ENCODE results near the gene PDZD8.
A peak's percentile ranks its signal among the peaks of the same experiment; 100 is the strongest.

PDZD8 gene

DNA sequence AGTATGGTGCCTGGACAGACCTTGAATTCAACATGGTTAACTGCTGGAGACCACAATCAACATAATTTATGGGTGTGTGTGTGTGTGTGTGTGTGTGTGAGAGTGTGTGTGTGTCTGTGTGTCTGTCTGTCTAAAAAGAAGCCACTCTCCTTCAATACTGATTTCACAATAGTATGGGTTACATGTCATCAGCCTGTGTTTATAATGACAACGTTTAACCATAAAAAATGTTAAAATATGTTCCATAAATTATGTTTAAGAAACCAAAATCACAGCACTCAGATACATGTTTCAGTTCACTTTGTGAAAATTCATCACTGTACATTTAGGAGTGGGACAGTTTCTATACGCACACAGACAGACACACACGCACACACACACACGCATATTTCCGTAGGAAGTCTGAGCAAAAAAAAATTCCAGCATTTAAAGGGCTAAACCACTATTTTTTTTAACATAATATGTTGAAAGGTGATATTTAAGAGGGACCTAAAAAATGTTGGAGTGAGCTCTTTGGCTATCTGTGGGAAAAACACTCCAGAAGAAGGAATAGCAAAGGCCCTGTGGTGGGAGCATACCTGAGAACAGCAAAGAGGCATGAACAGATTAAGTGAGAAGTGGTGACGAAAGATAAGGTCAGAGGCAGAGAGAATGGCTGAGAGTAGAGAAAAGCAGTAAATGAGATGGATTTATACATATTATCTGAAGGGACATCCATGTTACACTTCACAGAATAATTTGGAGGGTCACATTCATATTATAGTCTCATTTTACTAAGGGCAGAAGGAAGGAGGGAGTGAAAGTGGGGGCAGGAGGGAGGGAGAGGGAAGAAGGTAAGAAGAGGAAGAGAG is 10.9 kb downstream of the PDZD8 start:
- Histone ChIP-seq H3K79me1 (replicated peaks; ENCODE audit: low read length, poor library complexity, severe bottlenecking) (no peaks in the 10 kb centered on the region), H2AK5ac (ENCODE audit: low read length, severe bottlenecking) (peak overlapping the region; percentile 76), H3K18ac (ENCODE audit: low read depth in 1 of 2, low read length in 2 of 2) (no peak overlapping the region), H4K8ac (ENCODE audit: low read length) (no peak overlapping the region), H3K36me3 (ENCODE audit: control insufficient read depth in 1 of 2, insufficient read depth in 2 of 2, low read depth in 1 of 2, low read length in 2 of 2) (no peaks in the 10 kb centered on the region), H4K91ac (ENCODE audit: low read length) (no peak overlapping the region), H2BK5ac (ENCODE audit: low read depth, low read length, poor library complexity, severe bottlenecking) (no peak overlapping the region), H3K4me1 (ENCODE audit: control insufficient read depth, insufficient read depth, low read depth, low read length) (peaks cover 4% of the 10 kb centered on the region), H2BK120ac (ENCODE audit: low read depth, low read length) (no peak overlapping the region), H3K27ac (ENCODE audit: low read length, poor library complexity, severe bottlenecking) (peak overlapping the region; percentile 54), H3K14ac (ENCODE audit: low read length in 2 of 2) (no peak overlapping the region), H2AFZ (ENCODE audit: low read depth, low read length) (no peak overlapping the region), H3K4me2 (ENCODE audit: low read length, poor library complexity, severe bottlenecking) (peak overlapping the region; percentile 47), H3K27me3 (ENCODE audit: control insufficient read depth in 1 of 2, insufficient read depth in 1 of 2, low read length in 2 of 2) (no peaks in the 10 kb centered on the region), H3K9ac (ENCODE audit: low read length) (no peak overlapping the region), H3K4ac (ENCODE audit: low read depth in 1 of 2, low read length in 2 of 2) (no peak overlapping the region), H3K9me3 (ENCODE audit: control insufficient read depth, low read length) (no peaks in the 10 kb centered on the region), H2BK15ac (ENCODE audit: low read depth, poor library complexity, severe bottlenecking) (no peak overlapping the region), H3K23ac (ENCODE audit: low read length in 2 of 2) (peak overlapping the region in 1 of 2 experiments; percentile 77), H2BK12ac (ENCODE audit: low read length in 2 of 2) (no peak overlapping the region), H3K4me3 (ENCODE audit: insufficient read depth in 1 of 2, low read depth in 1 of 2, low read length in 2 of 2) (no peak overlapping the region)
- 60% methylated on average over 2 of the region's 6 CpGs for WGBS
- peak; percentile 69 for DNase-seq

- Histone ChIP-seq H4K91ac (ENCODE audit: low read length) (no peak overlapping the region), H2BK12ac (ENCODE audit: low read length in 2 of 2) (no peak overlapping the region), H3K4me2 (ENCODE audit: low read length, poor library complexity, severe bottlenecking) (no peak overlapping the region)
These were observed 12.2 kb downstream of the PDZD8 start for GRCh38 chr10:117363028-117363427.

GRCh38 chr10:117362313-117362712 is 12.9 kb downstream of the PDZD8 start:
- Histone ChIP-seq H3K79me1 (replicated peaks; ENCODE audit: low read length, poor library complexity, severe bottlenecking) (no peaks in the 10 kb centered on the region), H4K91ac (ENCODE audit: low read length) (no peak overlapping the region), H3K27me3 (ENCODE audit: control insufficient read depth in 1 of 2, insufficient read depth in 1 of 2, low read length in 2 of 2) (no peaks in the 10 kb centered on the region), H3K27ac (ENCODE audit: low read length, poor library complexity, severe bottlenecking) (no peak overlapping the region), H2BK12ac (ENCODE audit: low read length in 2 of 2) (no peak overlapping the region), H2AFZ (ENCODE audit: low read depth, low read length) (no peak overlapping the region), H4K8ac (ENCODE audit: low read length) (no peak overlapping the region), H3K4me2 (ENCODE audit: low read length, poor library complexity, severe bottlenecking) (no peak overlapping the region), H3K18ac (ENCODE audit: low read depth in 1 of 2, low read length in 2 of 2) (no peak overlapping the region), H3K36me3 (ENCODE audit: control insufficient read depth in 1 of 2, insufficient read depth in 2 of 2, low read depth in 1 of 2, low read length in 2 of 2) (no peaks in the 10 kb centered on the region), H3K4ac (ENCODE audit: low read depth in 1 of 2, low read length in 2 of 2) (no peak overlapping the region), H2BK5ac (ENCODE audit: low read depth, low read length, poor library complexity, severe bottlenecking) (no peak overlapping the region), H3K4me1 (ENCODE audit: control insufficient read depth, insufficient read depth, low read depth, low read length) (peaks cover 3% of the 10 kb centered on the region), H3K9ac (ENCODE audit: low read length) (no peak overlapping the region), H3K14ac (ENCODE audit: low read length in 2 of 2) (no peak overlapping the region), H3K9me3 (ENCODE audit: control insufficient read depth, low read length) (no peaks in the 10 kb centered on the region), H2AK5ac (ENCODE audit: low read length, severe bottlenecking) (no peak overlapping the region), H3K23ac (ENCODE audit: low read length in 2 of 2) (no peak overlapping the region), H2BK120ac (ENCODE audit: low read depth, low read length) (no peak overlapping the region), H3K4me3 (ENCODE audit: insufficient read depth in 1 of 2, low read depth in 1 of 2, low read length in 2 of 2) (no peak overlapping the region), H2BK15ac (ENCODE audit: low read depth, poor library complexity, severe bottlenecking) (no peak overlapping the region)
- no peak for DNase-seq

More at GRCh38 chr10:117363028-117363427, 12.2 kb downstream of the PDZD8 start:
- H3K23ac ChIP-seq (ENCODE audit: low read length in 2 of 2): no peak overlapping the region
- H2AFZ ChIP-seq (ENCODE audit: low read depth, low read length): no peak overlapping the region
- H2BK120ac ChIP-seq (ENCODE audit: low read depth, low read length): no peak overlapping the region
- H2AK5ac ChIP-seq (ENCODE audit: low read length, severe bottlenecking): no peak overlapping the region
- H4K8ac ChIP-seq (ENCODE audit: low read length): no peak overlapping the region
- no peak overlapping the region for H2BK15ac ChIP-seq (ENCODE audit: low read depth, poor library complexity, severe bottlenecking)
- no peak overlapping the region for H3K9ac ChIP-seq (ENCODE audit: low read length)
- H3K18ac ChIP-seq (ENCODE audit: low read depth in 1 of 2, low read length in 2 of 2): no peak overlapping the region
- no peaks in the 10 kb centered on the region for H3K79me1 ChIP-seq (replicated peaks; ENCODE audit: low read length, poor library complexity, severe bottlenecking)
- H3K4me1 ChIP-seq (ENCODE audit: control insufficient read depth, insufficient read depth, low read depth, low read length): peaks cover 3% of the 10 kb centered on the region
- no peak overlapping the region for H3K4ac ChIP-seq (ENCODE audit: low read depth in 1 of 2, low read length in 2 of 2)
- no peaks in the 10 kb centered on the region for H3K9me3 ChIP-seq (ENCODE audit: control insufficient read depth, low read length)
- no peak overlapping the region for H2BK5ac ChIP-seq (ENCODE audit: low read depth, low read length, poor library complexity, severe bottlenecking)
- no CpG with 5 or more reads among the region's 2 CpGs for WGBS
- H3K4me3 ChIP-seq (ENCODE audit: insufficient read depth in 1 of 2, low read depth in 1 of 2, low read length in 2 of 2): no peak overlapping the region
- H3K36me3 ChIP-seq (ENCODE audit: control insufficient read depth in 1 of 2, insufficient read depth in 2 of 2, low read depth in 1 of 2, low read length in 2 of 2): no peaks in the 10 kb centered on the region
- H3K27ac ChIP-seq (ENCODE audit: low read length, poor library complexity, severe bottlenecking): no peak overlapping the region
- H3K14ac ChIP-seq (ENCODE audit: low read length in 2 of 2): no peak overlapping the region
- peak; percentile 35 for DNase-seq
- no peaks in the 10 kb centered on the region for H3K27me3 ChIP-seq (ENCODE audit: control insufficient read depth in 1 of 2, insufficient read depth in 1 of 2, low read length in 2 of 2)

- Histone ChIP-seq H3K9ac (ENCODE audit: low read length) (no peak overlapping the region), H3K4me1 (ENCODE audit: control insufficient read depth, insufficient read depth, low read depth, low read length) (peaks cover 3% of the 10 kb centered on the region), H3K14ac (ENCODE audit: low read length in 2 of 2) (no peak overlapping the region), H3K79me1 (replicated peaks; ENCODE audit: low read length, poor library complexity, severe bottlenecking) (no peaks in the 10 kb centered on the region), H3K36me3 (ENCODE audit: control insufficient read depth in 1 of 2, insufficient read depth in 2 of 2, low read depth in 1 of 2, low read length in 2 of 2) (no peaks in the 10 kb centered on the region), H3K4me2 (ENCODE audit: low read length, poor library complexity, severe bottlenecking) (peak overlapping the region; percentile 61), H4K91ac (ENCODE audit: low read length) (no peak overlapping the region), H2BK120ac (ENCODE audit: low read depth, low read length) (no peak overlapping the region), H2AFZ (ENCODE audit: low read depth, low read length) (no peak overlapping the region), H2BK15ac (ENCODE audit: low read depth, poor library complexity, severe bottlenecking) (no peak overlapping the region), H4K8ac (ENCODE audit: low read length) (no peak overlapping the region), H2BK12ac (ENCODE audit: low read length in 2 of 2) (no peak overlapping the region), H3K27me3 (ENCODE audit: control insufficient read depth in 1 of 2, insufficient read depth in 1 of 2, low read length in 2 of 2) (no peaks in the 10 kb centered on the region), H3K23ac (ENCODE audit: low read length in 2 of 2) (no peak overlapping the region), H3K27ac (ENCODE audit: low read length, poor library complexity, severe bottlenecking) (peak overlapping the region; percentile 87), H2BK5ac (ENCODE audit: low read depth, low read length, poor library complexity, severe bottlenecking) (no peak overlapping the region), H3K4ac (ENCODE audit: low read depth in 1 of 2, low read length in 2 of 2) (no peak overlapping the region), H3K4me3 (ENCODE audit: insufficient read depth in 1 of 2, low read depth in 1 of 2, low read length in 2 of 2) (no peak overlapping the region), H3K18ac (ENCODE audit: low read depth in 1 of 2, low read length in 2 of 2) (no peak overlapping the region), H3K9me3 (ENCODE audit: control insufficient read depth, low read length) (no peaks in the 10 kb centered on the region), H2AK5ac (ENCODE audit: low read length, severe bottlenecking) (no peak overlapping the region)
- whole genome bisulfite sequencing: 86% methylated on average over 2 of the region's 3 CpGs
- DNase-seq: no peak
These were observed 14.1 kb downstream of the PDZD8 start for GRCh38 chr10:117360994-117361667.

Measured in mesenchymal stem cell (in vitro differentiated cells and primary cell).